GM18508 (cell line): ENCODE results near the gene SPAG16.

Experiments used
- ATAC-seq: cut with Tn5 transposase; IDR thresholded peaks from one replicate; pipeline ENCODE4 v1.9.1; 2021; ENCODE audit warnings: moderate number of reproducible peaks; ENCODE audit not compliant: insufficient read depth, unreplicated experiment

Gene SPAG16

GRCh38 chr2:214311931-214312749, 1027.9 kb downstream of the SPAG16 start:
- ATAC-seq, result no peak

GRCh38 chr2:214315324-214315723, 1031.1 kb downstream of the SPAG16 start:
- no peak for ATAC-seq

GRCh38 chr2:214320211-214320610, 1035.9 kb downstream of the SPAG16 start:
- ATAC-seq, result no peak

- no peak for ATAC-seq
Observed at GRCh38 chr2:214322662-214323061, 1038.4 kb downstream of the SPAG16 start.

- no peak for ATAC-seq
Observed at GRCh38 chr2:214325404-214325803, 1041.1 kb downstream of the SPAG16 start.

- ATAC-seq, result no peak
Observed at GRCh38 chr2:214328941-214329340, 1044.7 kb downstream of the SPAG16 start.

- no peak for ATAC-seq
Observed at GRCh38 chr2:214341646-214342045, 1057.4 kb downstream of the SPAG16 start.

GRCh38 chr2:214358506-214358905, 1074.2 kb downstream of the SPAG16 start:
- no peak for ATAC-seq

GRCh38 chr2:214361116-214361515, 1076.9 kb downstream of the SPAG16 start:
- no peak for ATAC-seq

GRCh38 chr2:214365549-214365948, 1081.3 kb downstream of the SPAG16 start:
- ATAC-seq, result no peak

- ATAC-seq, result no peak
Observed at GRCh38 chr2:214367171-214367570, 1082.9 kb downstream of the SPAG16 start.

GRCh38 chr2:214376618-214377285, 1092.5 kb downstream of the SPAG16 start:
- no peak for ATAC-seq

- ATAC-seq, result no peak
Observed at GRCh38 chr2:214377286-214377624, 1093.0 kb downstream of the SPAG16 start.

- no peak for ATAC-seq
Observed at GRCh38 chr2:214378455-214379103, 1094.3 kb downstream of the SPAG16 start.

GRCh38 chr2:214379227-214379626, 1095.0 kb downstream of the SPAG16 start:
- ATAC-seq, result no peak

GRCh38 chr2:214380681-214381080, 1096.4 kb downstream of the SPAG16 start:
- ATAC-seq, result no peak

GRCh38 chr2:214382229-214382628, 1098.0 kb downstream of the SPAG16 start:
- ATAC-seq, result no peak

GRCh38 chr2:214386720-214387119, 1102.5 kb downstream of the SPAG16 start:
- ATAC-seq, result no peak

GRCh38 chr2:214389334-214389733, 1105.1 kb downstream of the SPAG16 start:
- no peak for ATAC-seq

GRCh38 chr2:214393796-214394195, 1109.5 kb downstream of the SPAG16 start:
- no peak for ATAC-seq

GRCh38 chr2:214395040-214395439, 1110.8 kb downstream of the SPAG16 start:
- ATAC-seq, result no peak
